Bone marrow (tissue), 2 donors: ENCODE results near the gene CEP192.
A peak's percentile ranks its signal among the peaks of the same experiment; 100 is the strongest.

Experiments
- DNase-seq, 2 donors: peaks; one replicate each; lab custom pipeline; 2025; lab: John Stamatoyannopoulos, UW

Gene CEP192

DNA sequence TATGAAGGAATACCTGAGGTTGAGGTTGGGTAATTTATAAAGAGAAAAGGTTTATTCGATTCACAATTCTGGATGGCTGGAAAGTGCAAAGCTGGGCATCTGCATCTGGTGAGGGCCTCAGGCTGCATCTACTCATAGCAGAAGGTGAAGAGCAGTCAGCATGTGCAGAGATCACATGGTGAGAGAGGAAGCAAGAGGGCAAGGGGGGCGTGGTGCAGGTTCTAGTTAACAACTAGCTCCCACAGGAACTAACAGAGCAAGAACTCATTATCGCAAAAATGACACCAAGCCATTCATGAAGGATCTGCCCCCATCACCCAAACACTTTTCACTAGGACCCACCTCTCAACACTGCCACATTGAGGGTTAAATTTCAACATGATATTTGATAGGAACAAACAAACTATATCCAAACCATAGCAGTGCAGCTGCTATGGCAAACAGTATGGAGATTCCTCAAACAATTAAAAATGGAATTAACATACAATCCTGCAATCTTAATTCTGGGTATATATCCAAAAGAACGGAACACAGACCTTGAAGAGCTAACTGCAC lies 154.6 kb downstream of the CEP192 start:
- no peak for DNase-seq

DNA sequence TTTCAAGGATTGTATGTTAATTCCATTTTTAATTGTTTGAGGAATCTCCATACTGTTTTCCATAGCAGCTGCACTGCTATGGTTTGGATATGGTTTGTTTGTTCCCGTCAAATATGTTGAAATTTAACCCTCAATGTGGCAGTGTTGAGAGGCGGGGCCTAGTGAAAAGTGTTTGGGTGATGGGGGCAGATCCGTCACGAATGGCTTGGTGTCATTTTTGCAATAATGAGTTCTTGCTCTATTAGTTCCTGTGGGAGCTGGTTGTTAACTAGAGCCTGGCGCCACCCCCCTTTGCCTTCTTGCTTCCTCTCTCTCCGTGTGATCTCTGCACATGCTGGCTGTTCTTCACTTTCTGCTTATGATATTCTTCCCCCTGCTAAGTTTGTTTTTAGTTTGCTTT lies 156.0 kb downstream of the CEP192 start:
- peak in 1 of 2 donors; percentile 46 for DNase-seq

DNA sequence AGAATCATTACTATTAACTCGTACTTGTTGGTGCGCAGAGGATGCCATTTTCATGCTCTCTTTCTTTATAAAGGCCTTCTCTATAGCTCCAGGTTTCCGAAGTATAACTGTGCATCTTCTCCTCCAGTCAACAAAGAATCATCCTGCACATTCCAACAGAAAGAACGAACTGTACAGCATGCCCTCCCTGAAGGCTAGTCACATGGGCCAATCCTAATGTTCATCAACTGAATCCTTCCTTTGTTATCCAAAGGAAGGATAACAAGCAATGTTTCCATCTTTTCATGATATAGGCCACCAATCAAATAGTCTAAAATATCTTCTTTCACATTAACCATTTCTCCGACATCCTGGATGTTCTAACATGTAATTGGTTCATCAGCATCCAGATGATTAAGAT lies 160.5 kb downstream of the CEP192 start:
- DNase-seq: no peak

DNA sequence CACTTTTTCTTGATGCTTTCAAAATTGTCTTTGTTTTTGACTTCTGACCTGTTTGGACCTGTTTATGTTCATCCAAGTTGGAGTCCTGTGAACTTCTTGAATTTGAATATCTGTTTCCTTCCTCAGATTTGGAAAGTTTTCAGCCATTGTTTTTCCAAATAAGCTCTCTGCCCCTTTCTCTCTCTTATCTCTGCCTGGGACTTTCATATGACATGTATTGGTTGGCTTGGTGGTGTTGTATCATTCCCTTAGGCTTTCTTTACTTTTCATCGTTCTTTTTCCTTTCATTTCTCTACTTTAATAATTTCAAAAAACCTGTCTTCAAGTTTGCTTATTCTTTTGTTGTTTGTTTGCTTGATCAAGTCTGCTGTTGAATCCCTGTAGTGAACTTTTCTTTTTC lies 167.3 kb downstream of the CEP192 start:
- no peak for DNase-seq

DNA sequence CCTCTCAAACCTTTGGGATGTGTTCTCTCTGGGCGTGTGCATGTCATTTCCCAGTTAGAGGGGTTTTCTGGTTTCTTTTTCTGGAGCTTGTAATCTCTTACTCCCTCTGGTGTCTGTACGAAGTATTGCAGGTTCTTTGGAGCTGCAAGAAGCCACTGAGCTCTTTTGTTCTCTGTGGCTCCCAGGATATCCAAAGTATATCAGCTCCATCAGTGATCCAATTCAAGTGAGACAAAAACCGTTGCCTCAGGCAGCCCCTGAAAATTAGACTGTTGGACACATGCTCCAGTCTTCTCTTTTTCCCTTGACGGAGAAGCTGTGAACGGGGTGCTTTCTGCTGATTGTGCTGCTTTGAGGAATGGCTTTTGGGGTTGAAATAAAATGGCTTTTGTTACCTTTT lies 168.4 kb downstream of the CEP192 start:
- DNase-seq: peak in 1 of 2 donors; percentile 45

DNA sequence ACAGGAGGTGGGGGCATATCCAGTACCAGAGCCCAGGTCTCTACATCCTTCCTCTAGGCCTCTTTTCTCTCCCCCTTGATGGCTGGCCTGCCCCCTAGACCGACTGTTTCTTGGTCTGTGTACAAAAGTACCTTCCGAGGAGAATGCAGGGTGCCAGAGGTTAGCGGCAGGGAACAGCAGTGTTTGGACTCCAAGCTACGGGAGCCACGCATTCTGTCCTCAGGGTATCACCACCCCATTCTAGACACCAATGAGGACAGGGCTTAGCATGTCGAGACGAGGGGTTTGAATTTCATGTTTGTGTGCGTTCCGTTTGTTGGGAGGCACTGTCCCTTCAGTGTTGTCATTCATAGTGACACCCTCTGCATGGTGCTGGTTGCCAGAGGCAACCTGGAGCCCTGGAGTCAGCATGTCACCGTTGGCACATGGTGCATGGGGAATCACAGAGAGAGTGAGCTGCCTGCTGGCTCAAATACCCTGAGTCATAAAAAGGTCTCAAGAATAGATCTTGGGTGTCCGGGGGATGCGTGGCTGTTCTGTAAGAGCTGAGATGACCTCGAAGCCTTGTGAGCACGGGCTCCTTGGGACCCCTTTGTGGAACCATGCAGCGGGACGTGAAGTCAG lies 170.2 kb downstream of the CEP192 start:
- no peak for DNase-seq

DNA sequence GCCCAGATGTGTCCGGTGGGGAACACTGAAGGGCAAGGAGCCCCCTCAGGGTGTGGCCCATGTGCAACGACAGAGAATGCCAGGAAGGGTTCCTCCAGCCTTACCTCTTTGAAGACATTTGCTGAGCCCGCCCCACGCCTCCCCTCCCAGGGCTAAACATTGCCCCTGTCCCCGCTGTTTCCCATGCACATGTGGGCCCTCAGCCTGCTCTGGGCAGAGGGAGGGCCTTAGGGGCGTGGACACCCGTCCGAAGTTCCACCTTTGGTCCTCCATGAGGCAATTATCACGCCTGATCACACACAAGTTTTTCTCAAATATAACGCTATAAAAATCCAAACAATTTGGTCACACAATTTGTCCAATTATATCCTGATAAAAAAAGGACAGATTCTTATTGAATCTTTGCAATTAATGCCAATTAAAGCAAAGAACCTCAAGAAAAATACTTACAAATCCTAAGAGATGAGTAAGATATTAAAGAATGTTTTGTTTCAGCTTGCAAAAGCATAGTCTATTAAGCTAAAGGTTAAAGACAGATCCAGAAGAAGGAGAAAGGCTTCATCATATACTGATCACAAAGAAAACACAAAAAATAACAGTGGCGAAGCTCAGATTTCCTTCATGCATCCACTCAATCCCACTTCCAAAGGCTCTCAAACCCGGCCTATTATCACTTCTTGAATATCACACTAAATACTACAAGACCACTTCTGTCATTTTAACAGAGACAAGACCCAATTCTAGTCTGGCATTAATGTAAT lies 172.2 kb downstream of the CEP192 start:
- DNase-seq: no peak

DNA sequence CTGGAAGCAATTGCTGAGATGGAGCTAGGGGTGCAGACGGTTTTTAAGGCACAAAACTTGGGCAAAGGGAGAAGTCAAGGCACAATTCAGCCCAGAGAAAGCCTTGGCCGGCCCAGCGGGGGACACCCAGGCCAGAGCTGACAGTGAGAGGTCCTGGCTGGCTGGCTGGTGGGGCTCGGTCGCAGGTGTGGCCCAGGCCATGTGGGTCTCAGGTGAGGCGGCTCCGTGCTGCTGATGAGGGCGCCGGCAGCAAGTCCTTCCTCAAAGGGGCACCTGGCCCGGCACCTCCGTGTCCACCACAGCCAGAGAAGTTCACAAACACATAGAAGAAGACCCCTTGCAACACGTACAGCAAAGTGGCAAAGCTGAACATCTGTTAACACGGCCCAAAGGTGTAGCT lies 173.2 kb downstream of the CEP192 start:
- no peak for DNase-seq

DNA sequence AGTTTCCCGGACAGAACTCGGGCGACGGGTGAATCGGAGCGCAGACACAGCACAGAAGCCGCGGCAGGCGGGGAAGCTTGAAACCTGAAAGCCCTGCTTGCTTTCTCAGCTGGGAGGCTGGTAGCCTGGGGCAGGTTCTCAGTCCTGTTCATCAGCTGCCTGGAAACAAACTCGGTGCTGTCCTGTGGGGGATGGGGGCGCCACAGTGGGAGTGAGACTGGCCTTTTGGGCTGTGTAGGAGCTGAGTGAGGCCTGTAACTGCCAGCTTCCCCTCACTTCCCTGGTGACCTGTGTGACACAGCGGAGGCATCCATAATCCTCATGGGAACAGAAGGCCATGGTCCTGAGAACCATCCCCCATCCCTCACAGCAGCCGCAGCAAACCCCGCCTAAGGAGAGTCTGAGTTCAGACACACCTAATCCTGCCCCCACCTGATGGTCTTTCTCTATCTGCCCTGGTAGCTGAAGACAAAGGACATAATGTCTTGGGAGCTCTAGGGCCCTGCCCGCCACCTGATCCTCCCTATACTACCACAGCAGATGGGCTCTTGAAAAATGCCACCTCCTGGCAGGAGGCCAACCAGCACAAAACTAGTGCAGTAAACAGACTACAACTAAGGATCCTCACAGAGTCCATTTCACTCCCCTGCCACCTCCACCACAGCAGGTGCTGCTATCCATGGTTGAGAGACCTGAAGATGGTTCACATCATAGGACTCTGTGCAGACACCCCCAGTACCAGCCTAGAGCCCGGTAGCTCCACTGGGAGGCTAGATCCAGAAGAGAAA lies 174.7 kb downstream of the CEP192 start:
- no peak for DNase-seq

DNA sequence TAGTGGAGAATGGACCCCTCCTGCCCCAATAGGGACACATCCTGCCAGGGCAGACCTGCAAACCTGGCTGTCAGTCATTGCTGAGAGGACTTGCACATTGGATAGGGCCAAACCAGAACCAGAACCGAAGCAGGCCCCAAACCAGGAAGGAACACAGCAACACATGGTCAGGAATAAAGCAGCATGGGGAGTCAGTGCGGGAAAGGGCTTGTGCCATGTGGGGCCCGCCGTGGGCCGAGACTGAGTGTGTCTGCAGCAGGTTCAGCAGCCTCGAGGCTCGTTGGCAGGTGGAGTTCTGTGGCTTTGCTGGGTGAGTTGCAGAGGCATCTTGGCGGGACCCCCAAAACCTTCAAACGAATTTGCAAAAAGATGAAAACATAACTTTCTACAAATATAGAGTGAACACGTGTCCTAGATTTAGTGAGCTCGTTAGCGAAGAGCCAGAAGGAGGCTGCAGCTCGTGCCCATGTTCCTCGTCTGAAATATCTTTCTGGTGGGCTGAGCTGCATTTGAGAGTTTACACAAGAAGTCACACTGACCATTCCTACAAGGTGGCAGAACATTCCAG lies 182.5 kb downstream of the CEP192 start:
- no peak for DNase-seq
